HG03139 (cell line): ENCODE measurements around the gene NRP1.
"Not testable (repeated sequence)": the region's sequence is repeated elsewhere in the genome, so short reads cannot be mapped to it uniquely, and the experiment has no call there.

Experiments
- ATAC-seq: cut with Tn5 transposase; IDR thresholded peaks from one replicate; pipeline ENCODE4 v1.9.1; 2021; ENCODE audit not compliant: unreplicated experiment

NRP1 gene

DNA sequence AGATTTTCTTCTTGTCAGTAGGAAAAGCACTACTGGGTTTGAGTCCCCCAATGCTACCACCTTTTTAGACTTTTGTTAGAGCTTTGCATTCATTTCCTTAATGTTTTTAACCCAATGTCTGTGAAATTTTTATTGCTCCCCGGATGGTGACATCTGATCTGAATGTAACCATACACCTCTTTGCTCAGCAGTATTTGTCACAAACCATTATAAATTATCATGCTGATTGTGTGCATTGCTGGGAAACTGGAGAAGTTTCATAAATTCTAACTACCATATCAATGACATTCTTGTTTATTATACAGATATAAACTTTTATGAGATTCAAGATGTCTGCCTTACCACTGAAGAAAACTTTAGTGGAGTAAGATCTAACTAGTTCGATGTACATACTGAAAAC is 8.5 kb downstream of the NRP1 start:
- ATAC-seq = no peak

DNA sequence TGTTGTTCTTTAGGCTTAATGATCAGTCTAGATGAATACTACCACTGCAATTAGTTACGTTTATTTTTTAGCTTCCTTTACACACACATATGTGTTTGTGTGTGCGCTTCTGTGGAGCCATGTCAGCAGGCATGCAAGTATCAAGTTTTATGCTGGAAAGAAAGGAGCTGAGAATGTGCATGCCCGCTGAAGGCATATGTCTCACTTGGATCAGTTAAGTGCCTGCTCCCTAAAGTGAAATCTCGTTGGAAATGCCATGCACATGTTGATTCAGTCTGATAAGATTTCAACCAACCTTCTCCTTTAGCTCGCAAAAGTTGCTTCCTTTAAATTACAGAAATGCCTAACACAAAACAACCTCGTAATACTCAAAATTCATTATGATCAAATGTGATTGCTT is 10.7 kb downstream of the NRP1 start:
- no peak for ATAC-seq

DNA sequence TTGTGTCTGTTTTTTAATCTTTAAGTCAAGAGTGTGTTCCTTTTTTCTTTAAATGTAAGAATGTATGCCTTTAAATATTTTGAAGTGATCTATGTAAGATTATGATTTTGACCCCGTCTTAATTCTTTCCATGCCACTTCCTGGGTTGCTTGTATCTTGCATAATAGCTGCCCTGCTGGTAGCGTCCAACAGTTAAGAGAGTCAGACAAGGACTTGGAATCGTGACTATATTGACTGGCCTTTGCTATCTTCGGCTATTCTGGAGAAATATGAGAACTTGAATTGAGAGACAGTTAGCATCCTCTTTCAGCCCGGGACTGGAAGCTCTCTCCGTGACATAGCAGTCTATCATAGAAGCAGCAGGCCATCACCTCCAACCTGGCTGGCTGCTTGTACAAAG is 13.0 kb downstream of the NRP1 start:
- no peak for ATAC-seq

DNA sequence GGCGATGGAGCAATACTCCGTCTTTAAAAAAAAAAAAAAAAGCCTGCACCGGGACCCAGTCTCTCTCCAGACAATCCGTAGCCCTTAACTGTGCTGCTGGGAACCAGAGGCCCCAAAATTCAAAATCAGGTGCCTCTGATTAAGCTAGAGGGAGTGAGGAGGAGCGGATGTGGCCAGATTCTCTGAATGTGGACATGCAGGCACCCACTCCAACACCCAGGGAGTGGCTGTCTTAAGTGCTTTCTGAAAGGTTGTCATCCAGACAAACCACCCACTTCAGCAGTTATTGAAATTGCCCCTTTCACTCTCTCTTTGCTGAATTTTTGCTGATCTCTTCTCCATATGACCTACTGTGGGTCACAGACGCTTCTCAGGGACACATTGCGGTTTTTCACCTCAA is 14.2 kb downstream of the NRP1 start:
- no peak for ATAC-seq

DNA sequence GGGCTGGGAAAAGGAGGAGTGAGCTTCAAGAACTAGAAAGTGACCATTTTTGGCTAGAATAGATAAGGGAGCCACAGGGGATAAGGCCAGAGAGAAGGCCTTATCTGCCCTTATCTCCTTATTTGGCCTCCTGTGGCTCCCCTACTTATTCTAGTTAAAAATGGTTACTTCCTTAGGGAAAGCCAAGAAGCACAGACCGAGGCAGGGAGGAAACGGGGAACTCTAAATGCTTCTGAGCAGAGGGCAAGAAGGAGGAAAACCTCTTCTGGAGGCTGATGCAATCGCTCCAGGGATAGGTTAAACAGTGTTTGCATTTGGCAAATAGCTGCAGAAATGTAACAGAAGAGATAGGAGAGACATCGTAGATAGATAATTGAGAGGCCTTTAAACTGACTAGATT is 18.6 kb downstream of the NRP1 start:
- ATAC-seq = no peak

DNA sequence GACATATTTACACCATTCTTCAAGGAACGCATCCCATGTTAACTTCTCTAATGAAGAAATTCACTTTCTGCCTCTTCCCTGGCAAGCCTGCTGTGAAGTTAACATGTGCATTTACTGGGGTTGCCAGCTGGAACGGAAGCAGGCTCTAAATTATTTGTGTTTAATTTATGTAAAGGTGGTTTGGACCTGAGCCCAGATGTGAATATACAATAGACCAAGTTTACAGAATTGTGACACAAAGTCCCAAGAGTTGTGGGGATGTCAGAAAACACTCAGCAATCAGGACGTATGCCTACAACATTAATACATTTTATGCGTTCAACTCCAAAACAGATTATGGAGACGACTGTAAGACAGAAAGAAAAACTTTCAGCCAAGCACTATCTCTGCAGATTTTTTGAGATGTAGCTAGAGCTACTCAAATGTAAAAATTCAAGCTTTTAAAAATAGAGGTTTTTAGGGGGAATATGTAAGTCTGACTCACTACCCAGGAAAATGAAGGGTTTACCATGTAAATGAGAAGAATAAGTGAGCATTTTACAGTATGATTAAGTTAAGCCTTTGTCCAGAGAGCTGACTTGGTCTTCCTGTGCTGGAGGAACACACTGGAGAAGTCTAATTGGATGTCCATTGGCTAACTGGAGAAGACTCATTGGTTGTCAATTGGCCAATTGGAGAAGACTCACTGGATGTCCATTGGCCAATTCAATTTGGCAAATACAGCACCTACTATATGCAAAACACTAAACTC is 19.5 kb downstream of the NRP1 start:
- no peak for ATAC-seq

DNA sequence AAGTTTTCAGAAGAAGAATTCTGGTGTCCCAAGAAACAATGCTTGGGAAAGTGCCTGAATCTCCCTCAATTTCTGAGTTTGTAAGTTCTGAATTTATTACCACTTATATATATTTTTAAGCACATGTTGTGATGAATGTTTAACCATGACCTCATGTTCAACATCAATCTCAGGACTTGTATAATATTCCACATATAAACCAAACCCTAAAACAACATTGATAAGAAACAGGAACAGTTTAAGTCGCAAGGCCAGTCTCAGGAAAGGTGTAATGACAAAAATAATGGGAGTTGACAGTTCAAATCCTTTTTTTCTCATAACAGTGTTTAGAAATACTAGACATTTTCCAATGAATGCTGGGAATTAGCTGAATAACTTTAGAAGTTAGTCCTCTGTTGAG is 22.8 kb downstream of the NRP1 start:
- ATAC-seq = no peak

DNA sequence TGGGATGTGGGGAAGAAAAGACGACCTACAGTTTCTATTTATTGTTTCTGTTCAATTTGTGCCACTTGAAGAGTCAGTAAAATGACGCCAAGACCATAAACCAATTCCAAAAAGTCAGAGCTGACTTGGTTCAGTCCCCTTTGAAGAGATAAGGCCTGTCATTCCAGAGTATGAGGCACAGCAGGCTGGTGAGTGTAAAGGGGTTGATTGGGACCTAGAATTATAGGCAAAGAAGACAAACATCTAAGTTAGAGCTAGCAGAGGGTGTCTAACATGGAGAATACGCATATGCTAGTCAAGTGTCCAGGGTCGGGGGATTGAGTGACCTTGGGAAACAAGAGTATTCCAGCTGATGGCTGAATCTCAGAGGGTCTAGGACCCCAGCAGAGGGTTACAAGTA is 23.6 kb downstream of the NRP1 start:
- ATAC-seq = no peak

DNA sequence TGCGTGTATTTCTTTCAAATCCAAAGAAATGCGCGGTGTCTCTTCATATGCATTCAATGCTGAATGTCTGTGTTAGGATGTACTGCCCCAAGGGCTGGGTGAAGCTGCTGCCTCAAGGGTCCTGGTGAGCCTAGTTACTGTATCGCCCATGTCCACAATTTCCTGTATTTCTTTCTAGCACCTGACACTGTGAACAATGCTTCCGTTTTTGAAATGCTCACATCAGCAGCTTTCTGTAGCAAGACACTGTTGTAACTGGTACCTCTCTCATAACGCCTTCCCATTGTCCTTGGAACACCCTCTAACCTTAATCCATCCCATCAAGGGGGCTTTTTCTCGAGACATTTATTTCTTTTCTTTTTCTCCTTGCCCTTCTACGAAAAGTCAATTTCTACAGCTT is 25.1 kb downstream of the NRP1 start:
- ATAC-seq = no peak

DNA sequence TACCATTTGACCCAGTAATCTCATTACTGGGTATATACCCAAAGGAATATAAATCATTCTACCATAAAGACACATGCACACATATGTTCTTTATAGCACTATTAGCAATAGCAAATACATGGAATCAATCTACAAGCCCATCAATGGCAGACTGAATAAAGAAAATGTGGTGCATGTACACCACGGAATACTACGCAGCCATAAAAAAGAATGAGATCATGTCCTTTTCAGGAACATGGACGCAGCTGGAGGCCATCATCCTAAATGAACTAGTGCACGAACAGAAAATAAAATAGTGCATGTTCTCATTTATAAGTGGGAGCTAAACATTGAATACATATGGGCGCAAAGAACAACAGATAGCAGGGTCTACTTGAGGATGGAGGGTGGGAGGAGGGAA is 26.6 kb downstream of the NRP1 start:
- ATAC-seq = no peak

DNA sequence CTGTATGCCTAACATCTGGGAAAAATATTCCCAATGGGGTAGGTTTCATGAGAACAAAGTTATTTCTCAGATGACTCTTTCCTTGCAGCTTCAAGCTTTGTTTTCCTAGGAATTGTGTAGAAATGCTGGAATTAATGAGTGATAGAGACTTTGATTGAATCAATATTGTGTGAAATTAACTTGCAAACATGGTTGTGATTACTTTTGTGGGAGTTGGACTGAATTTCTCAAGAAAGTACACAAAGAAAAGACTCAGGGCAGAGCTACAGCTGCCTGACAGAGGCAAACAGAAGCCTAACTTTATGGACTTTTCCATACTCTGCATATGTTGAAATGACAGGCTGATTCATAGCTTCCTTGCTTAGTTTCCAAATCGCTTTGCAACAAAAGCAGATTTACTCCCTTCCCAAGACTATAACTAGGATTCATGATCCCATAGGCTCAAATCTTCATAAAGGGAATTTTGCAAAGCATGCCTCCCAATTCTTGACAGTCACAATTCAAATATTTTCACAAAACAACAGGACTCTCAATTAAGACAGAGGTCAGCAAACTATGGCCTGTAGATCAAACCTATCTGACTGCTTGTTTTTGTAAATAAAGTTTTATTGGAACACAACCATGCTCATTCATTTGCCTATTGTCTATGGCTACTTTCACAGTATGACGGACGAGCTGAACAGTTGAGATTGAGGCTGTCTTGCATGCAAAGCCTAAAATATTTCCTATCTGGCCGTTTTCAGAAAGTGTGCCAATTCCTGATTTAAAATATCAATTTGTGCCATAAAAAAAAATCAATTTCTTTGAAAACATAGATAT is 27.6 kb downstream of the NRP1 start:
- no peak for ATAC-seq

DNA sequence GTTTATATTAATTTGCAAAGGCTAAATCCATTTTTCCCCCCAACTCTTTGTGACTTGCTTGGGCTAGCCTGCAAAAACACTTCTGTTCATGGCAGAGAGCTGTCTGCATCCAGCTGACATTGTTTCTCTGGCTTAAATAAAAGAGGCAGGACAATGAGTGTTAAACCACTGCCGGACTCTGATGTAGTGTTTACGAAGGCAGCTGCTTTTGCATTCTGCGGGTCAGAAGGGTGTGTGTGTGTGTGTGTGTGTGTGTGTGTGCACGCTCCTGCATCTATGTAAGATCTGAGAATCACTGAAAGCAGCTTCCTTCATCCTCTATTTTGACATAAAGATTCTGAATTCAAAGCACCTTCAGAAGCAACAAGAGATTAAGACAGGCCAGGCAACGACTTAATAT is 28.3 kb downstream of the NRP1 start:
- ATAC-seq = no peak

DNA sequence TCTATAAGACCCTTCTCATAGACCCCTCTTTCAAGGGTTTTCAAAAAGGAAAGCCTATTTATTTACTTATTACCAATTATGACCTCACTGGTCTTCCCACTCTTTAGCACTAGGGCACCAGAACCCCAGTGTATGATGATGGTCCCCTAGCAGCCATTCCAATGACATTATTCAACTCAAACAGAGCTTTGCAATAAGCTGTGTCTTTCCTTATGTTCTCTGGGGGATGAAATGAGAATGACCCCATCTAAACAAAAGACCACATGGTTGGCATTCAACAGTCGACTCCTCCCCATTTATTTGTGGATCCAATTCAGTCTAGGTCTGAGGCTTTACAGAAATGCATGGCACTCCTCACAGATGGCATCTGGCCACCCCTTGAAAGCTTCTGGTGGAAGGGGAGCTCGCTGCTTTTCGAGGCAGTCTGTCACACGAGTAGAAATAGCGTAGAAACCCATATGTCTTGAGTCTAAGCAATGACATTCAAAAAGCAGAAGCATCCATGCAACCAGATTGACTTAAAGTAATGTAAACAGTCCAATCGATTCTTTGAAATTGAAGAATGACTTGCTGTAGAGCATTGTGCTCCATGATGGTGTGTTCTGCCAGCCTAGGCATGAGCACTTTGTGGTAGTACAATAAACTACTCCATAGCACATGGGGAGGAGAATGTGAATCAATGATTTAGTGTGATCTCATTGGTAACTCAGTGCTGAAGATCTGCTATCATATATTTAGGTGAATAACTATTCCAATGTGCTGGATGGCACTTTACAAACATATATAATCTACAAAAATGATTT is 29.8 kb downstream of the NRP1 start:
- no peak for ATAC-seq

DNA sequence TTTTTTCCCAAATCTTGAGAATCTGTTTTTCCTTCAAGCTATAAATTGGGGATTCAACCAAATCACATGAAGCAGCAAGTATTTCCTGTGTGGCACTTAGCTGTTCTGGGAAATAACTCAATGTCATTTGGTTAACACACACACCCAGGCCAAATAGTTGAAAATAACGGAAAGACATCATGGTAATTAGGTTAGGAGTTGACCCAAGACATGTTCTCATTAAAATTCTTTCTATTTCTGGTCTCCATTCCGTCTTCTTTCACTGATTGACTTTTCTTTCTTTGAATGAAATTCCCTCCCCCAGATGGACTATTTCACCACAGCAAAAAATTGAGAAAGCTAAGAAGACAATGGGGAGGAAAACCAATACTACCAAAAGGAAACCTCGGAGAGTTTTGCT is 30.5 kb downstream of the NRP1 start:
- no peak for ATAC-seq

DNA sequence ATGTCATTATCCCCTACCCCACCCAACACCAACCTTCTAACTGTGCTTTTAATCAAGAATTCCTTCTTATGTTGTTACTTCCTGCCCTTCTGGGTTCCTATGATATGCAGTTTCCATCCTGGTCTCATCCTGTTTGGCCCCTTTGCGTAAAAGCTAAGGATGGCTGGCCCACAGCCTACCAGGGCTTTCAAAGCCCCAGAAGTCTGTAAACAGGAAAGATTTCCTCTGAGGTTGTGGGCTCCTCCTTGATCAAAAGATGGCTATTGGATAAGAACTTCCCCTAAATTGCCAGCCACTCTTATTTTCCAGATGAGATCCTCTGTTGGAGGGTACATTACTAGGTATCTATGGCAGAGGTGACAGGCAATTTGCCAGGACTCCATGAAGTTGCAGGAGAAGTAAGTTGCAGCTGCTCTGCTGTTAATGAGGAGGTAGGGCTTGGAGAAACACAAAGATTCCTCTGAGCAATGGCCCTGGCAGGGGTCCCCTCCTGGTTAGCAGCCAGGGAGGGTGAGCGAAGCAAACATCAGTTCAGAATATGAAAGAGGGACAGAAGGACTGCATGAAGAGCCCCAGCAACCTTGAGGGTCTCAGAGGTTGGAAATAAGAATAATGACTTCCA is 32.1 kb downstream of the NRP1 start:
- no peak for ATAC-seq

DNA sequence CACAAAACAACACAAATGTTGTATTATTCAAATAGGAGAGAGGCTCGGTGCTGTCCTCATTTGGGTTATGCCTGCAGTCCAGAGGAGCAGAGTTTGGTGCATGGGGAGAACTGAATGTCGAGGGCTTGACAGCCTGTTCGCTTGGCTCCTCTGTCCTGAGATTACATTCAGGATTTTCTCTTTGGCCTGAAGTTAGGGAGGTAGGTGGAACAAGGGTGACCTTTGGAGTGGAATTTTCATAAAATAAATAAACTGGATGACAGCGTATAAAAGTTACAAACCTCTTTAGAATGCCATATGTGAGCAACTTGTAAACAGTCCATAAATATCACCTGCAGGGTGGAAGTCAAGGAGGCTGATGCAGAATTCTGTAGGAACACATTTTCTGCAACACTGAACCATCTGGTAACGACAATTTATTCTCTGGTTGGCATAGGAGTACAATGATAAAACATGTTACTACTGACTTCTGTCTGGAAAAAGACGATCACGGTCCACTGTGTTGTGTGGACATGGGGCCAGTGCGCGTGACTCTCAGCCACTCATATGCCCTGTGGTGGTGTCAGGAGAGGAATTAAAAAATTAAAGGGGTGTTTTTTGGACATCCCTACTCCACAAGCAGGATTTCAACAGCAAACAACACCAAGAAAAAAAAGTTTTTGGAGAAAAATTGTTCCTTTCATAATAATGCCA is 33.2 kb downstream of the NRP1 start:
- ATAC-seq = no peak

DNA sequence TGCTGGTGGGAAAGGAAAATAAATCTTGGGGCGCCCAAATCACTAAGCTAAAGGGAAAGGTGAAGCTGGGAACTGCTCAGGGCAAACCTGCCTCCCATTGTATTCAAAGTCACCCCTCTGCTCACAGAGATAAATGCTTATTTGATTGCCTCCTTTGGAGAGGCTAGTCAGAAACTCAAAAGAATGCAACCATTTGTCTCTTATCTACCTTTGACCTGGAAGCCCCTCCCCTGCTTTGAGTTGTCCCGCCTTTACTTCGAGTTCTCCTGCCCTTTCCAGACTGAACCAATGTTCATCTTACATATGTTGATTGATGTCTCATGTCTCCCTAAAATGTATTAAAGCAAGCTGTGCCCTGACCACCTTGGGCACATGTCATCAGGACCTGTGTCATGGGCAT is 33.9 kb downstream of the NRP1 start:
- ATAC-seq = not testable (repeated sequence)

DNA sequence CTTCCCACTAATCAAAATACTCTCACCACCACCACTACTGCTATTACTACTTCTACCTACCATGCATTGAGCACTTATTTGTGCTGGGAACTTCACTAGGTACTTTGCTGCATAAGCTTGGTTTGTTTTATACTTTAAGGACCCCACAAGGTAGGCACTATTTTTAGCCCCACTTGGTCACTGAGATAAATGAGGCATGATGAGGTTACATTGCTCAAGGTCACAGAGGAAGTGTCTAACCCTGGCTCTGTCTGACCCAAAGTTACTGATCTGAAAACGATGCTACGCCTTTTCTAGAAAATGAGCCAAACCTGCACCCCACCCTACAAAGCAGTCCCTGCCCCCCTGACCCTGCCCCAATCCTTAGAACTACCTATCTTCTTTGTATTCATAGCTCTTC is 35.6 kb downstream of the NRP1 start:
- ATAC-seq = no peak

DNA sequence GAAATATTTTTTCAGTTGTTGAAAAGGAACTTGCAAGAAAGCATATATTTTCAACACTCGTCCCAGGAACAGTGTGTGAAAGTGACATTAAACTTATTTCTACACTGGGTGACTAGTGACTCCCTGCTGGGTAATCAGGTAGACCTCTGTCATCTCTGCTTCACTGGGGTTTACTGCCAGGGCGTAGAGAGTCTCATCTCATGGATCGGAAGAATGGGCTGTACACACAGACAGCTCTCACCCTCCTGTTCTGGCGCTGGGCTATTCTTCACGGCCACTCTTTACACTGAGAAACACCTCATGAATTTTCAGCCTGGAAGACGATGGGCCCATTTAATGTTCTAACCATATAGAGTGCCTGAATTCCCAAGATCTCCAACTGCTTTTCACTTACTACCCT is 36.4 kb downstream of the NRP1 start:
- ATAC-seq = no peak

DNA sequence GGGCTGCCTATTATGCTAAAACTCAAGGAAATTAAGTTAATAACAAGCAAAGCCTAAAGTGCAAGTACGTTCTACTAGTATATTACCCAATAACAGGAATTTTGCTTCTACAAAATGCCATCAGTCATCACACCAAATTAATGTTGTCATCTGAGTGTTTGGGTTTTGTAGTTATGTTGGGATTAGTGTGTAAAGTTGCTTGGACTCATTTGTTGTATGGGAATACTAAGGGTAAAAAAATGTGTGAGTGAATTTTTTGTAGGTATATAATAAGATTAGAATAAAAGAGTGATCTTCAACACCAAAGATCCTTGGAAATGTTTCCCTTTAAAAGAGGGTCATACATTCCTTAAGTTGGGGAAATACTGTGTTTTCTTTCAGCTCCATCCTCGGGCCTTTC is 38.6 kb downstream of the NRP1 start:
- no peak for ATAC-seq
